PC-3 (cell line): Measurements from ENCODE around the gene SORL1. TPM values are rescaled to one million over a fixed set of nuclear protein-coding genes. Genes with fewer than 3 reads are reported as not detected.

Experiments
- ATAC-seq: fragments of 200-7000 bp; cut with Tn5 transposase; 2 replicates; pipeline ENCODE4 v1.9.1; 2020; ENCODE audit warnings: mild to moderate bottlenecking, moderate library complexity
- BruUV-seq: library from RNA; stranded (reverse); fragments of 400-500 nt; replicated peaks from 2 replicates; lab custom pipeline; 2021; lab: Mats Ljungman, UMichigan
- CTCF ChIA-PET: fragments of 300-600 bp; sonication (Branson Sonifier 250); formaldehyde crosslinking; loops from one replicate; lab custom pipeline; 2022; ENCODE audit warnings: antibody characterized with exemption; lab: Charles Lee
- POLR2A ChIA-PET: fragments of 300-600 bp; sonication (Branson Sonifier 250); formaldehyde crosslinking; loops from one replicate; lab custom pipeline; 2022; ENCODE audit warnings: antibody characterized with exemption; ENCODE audit not compliant: unreplicated experiment; lab: Charles Lee
- DNase-seq: peaks from one replicate; pipeline ENCODE4 v3.0.0-alpha.2; 2015
- H2AFZ ChIP-seq: fragments of 300-600 bp; sonication (generic); 2 replicates; pipeline ENCODE4 v1.6.0; 2016; ENCODE audit warnings: antibody characterized with exemption, low read length
- H3F3A ChIP-seq: fragments of 300-600 bp; sonication (generic); one replicate; pipeline ENCODE4 v1.6.0; 2017; ENCODE audit warnings: antibody characterized with exemption, low read length, control low read depth, mild to moderate bottlenecking; ENCODE audit not compliant: unreplicated experiment
- H3K27ac ChIP-seq: fragments of 300-600 bp; sonication (generic); 2 replicates; pipeline ENCODE4 v1.5.1; 2016; ENCODE audit warnings: mild to moderate bottlenecking, low read length
- H3K27me3 ChIP-seq: fragments of 300-600 bp; sonication (generic); 2 replicates; pipeline ENCODE4 v1.6.1; 2016; ENCODE audit warnings: low read length, mixed read lengths
- H3K36me3 ChIP-seq: fragments of 300-600 bp; sonication (generic); 2 replicates; pipeline ENCODE4 v1.6.1; 2016; ENCODE audit warnings: low read depth, mixed run types, low read length, mixed read lengths
- H3K4me1 ChIP-seq: fragments of 300-600 bp; sonication (generic); 2 replicates; pipeline ENCODE4 v1.5.1; 2016; ENCODE audit warnings: low read length; ENCODE audit not compliant: insufficient read depth
- H3K4me2 ChIP-seq: fragments of 300-600 bp; sonication (generic); 2 replicates; pipeline ENCODE4 v1.6.0; 2016; ENCODE audit warnings: low read length
- H3K4me3 ChIP-seq: fragments of 300-600 bp; sonication (generic); 2 replicates; pipeline ENCODE4 v1.5.1; 2016; ENCODE audit warnings: mild to moderate bottlenecking, low read length, mixed read lengths
- H3K79me2 ChIP-seq: fragments of 300-600 bp; sonication (generic); 2 replicates; pipeline ENCODE4 v1.6.1; 2017; ENCODE audit warnings: low read length, mixed read lengths
- H3K9ac ChIP-seq: fragments of 300-600 bp; sonication (generic); 2 replicates; pipeline ENCODE4 v1.6.0; 2016; ENCODE audit warnings: mild to moderate bottlenecking, low read length
- H3K9me2 ChIP-seq: fragments of 300-600 bp; sonication (generic); replicated peaks from 2 replicates; pipeline ENCODE4 v1.6.1; 2016; ENCODE audit warnings: mixed run types, low read length, mixed read lengths
- H3K9me3 ChIP-seq: fragments of 300-600 bp; sonication (generic); 2 replicates; pipeline ENCODE4 v1.6.1; 2016; ENCODE audit warnings: low read length, mixed read lengths
- H4K20me1 ChIP-seq: fragments of 300-600 bp; sonication (generic); 2 replicates; pipeline ENCODE4 v1.6.1; 2016; ENCODE audit warnings: low read length, mixed read lengths
- CTCF ChIP-seq: fragments of 300-600 bp; sonication (generic); conservative IDR thresholded peaks from 2 replicates; pipeline ENCODE4 v1.5.1; 2017; ENCODE audit warnings: antibody characterized with exemption, low read depth, mild to moderate bottlenecking, low read length
- EZH2 ChIP-seq: fragments of 300-600 bp; sonication (generic); IDR thresholded peaks from one replicate; pipeline ENCODE4 v1.6.1; 2017; ENCODE audit warnings: antibody characterized with exemption, mild to moderate bottlenecking, low read length; ENCODE audit not compliant: unreplicated experiment
- EZH2phosphoT487 ChIP-seq: fragments of 300-600 bp; sonication (generic); IDR thresholded peaks from 2 replicates; pipeline ENCODE4 v1.6.1; 2018; ENCODE audit warnings: mild to moderate bottlenecking, antibody characterized with exemption, low read length, borderline replicate concordance
- intact Hi-C: fragments of 100-400 bp; cut with micrococcal nuclease; formaldehyde crosslinking; loops from 2 replicates; pipeline ENCODE4 v1.9.0; 2023
- total RNA-seq: library from RNA; depleted of rRNA; stranded (reverse); fragments of >200 nt; gene quantifications from 2 replicates; pipeline ENCODE4 v1.2.3, GENCODE V29; 2014

SORL1 gene
- total RNA-seq, 1 experiment from 2014 or later = 53.7 TPM

DNA sequence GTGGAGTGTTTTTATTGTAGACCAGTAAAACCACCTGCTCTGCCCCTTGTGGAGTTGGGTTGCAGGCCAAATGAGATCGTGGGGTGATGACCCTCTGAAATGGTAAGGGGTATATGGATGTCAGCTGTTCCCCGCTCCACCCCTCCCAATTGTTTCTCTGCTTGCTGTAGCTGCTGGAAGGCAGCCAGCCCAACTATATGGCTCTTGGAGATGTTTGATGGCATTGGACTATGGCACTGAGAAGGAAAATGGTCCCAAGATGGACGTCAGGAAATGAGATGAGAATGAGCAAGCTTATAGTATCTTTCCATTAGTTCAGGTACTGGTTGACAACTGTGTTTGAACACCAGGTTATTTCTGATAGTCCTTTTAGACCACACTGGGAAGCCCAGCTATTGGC is 95.5 kb downstream of the SORL1 start:
- POLR2A ChIA-PET = no interaction called here
- no TSS peak for BruUV-seq

DNA sequence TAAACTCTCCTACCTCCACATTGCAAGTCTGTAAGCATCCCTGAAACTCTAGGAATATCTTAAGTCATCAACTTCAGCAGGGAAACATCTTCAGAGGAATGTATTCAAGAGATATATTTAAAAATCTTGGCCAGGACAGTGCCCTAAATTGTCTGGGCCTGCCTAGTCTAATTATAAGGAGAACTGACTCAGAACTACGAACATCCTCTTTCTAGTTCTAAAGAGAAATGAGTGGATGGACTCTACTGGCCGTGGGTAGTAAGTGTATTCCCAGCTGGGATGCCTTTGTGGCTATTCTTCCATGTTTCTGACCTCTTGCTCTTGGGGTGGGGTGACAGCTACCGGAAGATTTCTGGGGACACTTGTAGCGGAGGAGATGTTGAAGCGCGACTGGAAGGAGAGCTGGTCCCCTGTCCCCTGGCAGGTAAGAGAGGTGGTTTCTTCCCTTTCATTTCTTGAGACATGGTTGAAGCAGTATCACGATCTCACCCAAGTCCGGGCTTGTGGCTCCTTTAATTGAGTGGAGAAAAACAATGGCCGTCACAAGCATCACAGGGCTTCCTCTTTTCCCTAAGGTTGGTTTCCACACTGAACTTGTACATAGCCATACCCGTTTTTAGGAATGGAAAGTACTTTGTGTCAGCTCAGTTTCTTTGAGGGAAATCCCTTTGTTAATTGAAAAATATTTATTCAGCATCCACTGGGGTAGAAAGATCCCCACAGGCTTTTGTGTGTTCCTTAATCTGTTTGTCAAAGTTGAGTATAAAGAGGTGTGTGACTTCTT is 98.3 kb downstream of the SORL1 start:
- intact Hi-C loops = no loop called here
- H3K9me3 ChIP-seq = no peaks in the 10 kb centered on the region
- H3F3A ChIP-seq = peaks cover 3% of the 10 kb centered on the region
- ChIA-PET CTCF (interaction anchor here (0.5 kb wide), 1 partner anchor 104 kb away, joined by 3 read pairs; no protein-coding TSS in a partner anchor), POLR2A (no interaction called here)
- BruUV-seq = no TSS peak
- no peak for TF ChIP-seq EZH2phosphoT487
- no peak for TF ChIP-seq EZH2
- no peak for TF ChIP-seq CTCF
- H4K20me1 ChIP-seq = 0 out of 2 replicates have a peak, but pooled peaks cover 3% of the 10 kb centered on the region
- H2AFZ ChIP-seq = no peak overlapping the region
- ATAC-seq = no peak
- H3K27ac ChIP-seq = no peak overlapping the region
- no peaks in the 10 kb centered on the region for H3K9me2 ChIP-seq
- H3K79me2 ChIP-seq = no peaks in the 10 kb centered on the region
- H3K36me3 ChIP-seq = peaks cover 19% of the 10 kb centered on the region
- H3K4me3 ChIP-seq = no peak overlapping the region
- no peak overlapping the region for H3K9ac ChIP-seq
- no peaks in the 10 kb centered on the region for H3K27me3 ChIP-seq
- H3K4me2 ChIP-seq = no peak overlapping the region
- no peak for DNase-seq
- H3K4me1 ChIP-seq = peaks cover 17% of the 10 kb centered on the region

More for the DNA sequence above, 95.5 kb downstream of the SORL1 start:
- CTCF ChIA-PET = no interaction called here
- no peak for TF ChIP-seq EZH2
- no peak for TF ChIP-seq CTCF
- TF ChIP-seq EZH2phosphoT487 = no peak
- no peak overlapping the region for H2AFZ ChIP-seq
- no peaks in the 10 kb centered on the region for H3F3A ChIP-seq
- no peaks in the 10 kb centered on the region for H3K9me2 ChIP-seq
- no peaks in the 10 kb centered on the region for H3K9me3 ChIP-seq
- intact Hi-C loops = no loop called here
- H3K79me2 ChIP-seq = no peaks in the 10 kb centered on the region
- no peak overlapping the region for H3K4me2 ChIP-seq
- H3K27ac ChIP-seq = no peak overlapping the region
- H3K9ac ChIP-seq = no peak overlapping the region
- H3K4me3 ChIP-seq = no peak overlapping the region
- ATAC-seq (no peak), DNase-seq (no peak)
- no peaks in the 10 kb centered on the region for H3K27me3 ChIP-seq
- no peaks in the 10 kb centered on the region for H4K20me1 ChIP-seq
- H3K4me1 ChIP-seq = no peaks in the 10 kb centered on the region
- peaks cover 21% of the 10 kb centered on the region for H3K36me3 ChIP-seq

GRCh38 chr11:121551463-121551862 is 99.3 kb downstream of the SORL1 start:
- H3F3A ChIP-seq = peaks cover 3% of the 10 kb centered on the region
- no peak overlapping the region for H2AFZ ChIP-seq
- no peaks in the 10 kb centered on the region for H3K9me3 ChIP-seq
- BruUV-seq = no TSS peak
- intact Hi-C loops = no loop called here
- DNase-seq = no peak
- TF ChIP-seq EZH2 (no peak), CTCF (no peak), EZH2phosphoT487 (no peak)
- no peaks in the 10 kb centered on the region for H3K9me2 ChIP-seq
- H3K9ac ChIP-seq = no peak overlapping the region
- H3K27ac ChIP-seq = no peak overlapping the region
- ATAC-seq = no peak
- ChIA-PET POLR2A (no interaction called here), CTCF (interaction anchor here (0.5 kb wide), 1 partner anchor 105 kb away, joined by 3 read pairs; no protein-coding TSS in a partner anchor)
- H3K4me3 ChIP-seq = no peak overlapping the region
- no peak overlapping the region for H3K4me2 ChIP-seq
- H3K4me1 ChIP-seq = peaks cover 17% of the 10 kb centered on the region
- H3K36me3 ChIP-seq = peaks cover 22% of the 10 kb centered on the region
- H3K27me3 ChIP-seq = no peaks in the 10 kb centered on the region
- H4K20me1 ChIP-seq = 0 out of 2 replicates have a peak, but pooled peaks cover 3% of the 10 kb centered on the region
- H3K79me2 ChIP-seq = no peaks in the 10 kb centered on the region
